NCI-H510A (cell line): Measurements from ENCODE around the gene USP48.

Experiments used
- DNase-seq: peaks from one replicate; lab custom pipeline; 2025; lab: John Stamatoyannopoulos, UW

Gene USP48

DNA sequence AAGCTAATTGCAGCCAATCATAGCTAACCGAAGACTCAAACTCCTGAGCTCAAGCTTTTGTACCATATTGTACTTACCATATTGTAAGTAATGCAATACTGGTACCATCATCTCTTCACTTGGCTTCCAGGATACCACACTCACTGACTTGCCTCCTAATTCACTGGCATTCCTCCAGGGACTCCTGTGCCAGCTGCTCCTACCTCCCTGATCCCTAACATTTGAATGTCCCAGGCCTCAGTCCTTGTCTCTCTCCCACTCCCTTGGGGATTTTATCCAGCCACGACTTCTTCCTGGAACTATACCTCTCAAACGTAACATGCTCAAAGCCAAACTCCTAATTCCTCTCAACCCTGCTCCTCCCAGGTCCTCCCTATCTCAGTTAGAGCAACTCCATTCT is 33.8 kb downstream of the USP48 start:
- DNase-seq: no peak

DNA sequence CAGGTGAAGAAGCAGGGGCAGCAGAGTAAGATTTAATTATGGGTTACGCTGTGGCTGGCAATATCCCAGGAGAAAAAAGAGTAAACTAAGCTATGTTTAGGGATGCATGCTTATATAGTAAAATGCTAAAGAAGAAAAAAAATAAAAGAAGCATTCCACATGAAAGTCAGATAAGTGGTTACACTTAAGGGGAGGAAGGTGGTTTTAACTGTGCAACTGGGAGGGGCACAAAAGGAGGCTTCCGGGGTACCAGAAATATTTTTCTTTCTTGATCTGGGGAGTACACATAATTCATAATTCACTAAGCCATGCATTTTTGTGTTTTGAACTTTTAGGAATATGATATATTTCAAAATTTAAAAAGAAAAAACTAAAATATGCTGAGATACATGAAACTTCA is 39.5 kb downstream of the USP48 start:
- DNase-seq: no peak

DNA sequence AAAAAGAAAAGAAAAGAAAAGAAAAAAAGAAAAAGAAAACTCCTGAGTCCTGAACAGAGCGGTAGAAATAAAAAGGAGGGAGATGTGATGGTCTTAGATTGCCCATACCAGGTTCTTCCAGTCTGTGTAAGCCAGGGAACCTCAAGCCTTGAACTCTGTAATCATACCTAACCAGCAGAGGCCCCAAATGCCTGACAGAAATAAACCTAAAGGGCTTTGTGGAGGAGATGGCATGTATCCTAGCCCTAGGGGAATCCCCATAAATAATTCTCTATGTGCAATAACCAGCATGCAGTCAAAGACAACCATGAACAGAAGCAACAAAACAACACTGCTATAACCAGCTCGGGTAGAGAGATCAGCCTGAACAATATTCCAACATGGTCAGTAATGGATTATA is 40.4 kb downstream of the USP48 start:
- DNase-seq: no peak

DNA sequence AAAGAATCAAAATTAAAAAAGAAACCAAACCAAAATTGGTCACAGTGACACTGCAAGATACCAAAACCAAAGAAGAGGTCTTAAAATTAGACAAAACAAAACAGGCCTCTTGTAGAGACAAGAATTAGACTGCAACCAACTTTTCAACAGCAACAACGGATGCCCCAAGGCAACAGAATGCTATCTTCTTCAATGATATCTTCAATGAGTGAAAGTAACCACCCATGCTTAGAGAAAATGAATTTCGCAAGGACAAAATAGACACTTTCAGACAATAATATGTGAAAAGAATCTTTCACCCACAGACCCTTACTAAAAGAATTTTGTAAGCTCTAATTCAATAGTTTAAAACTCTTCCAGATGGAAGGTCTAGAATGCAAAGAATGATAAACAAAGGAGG is 41.7 kb downstream of the USP48 start:
- no peak for DNase-seq

DNA sequence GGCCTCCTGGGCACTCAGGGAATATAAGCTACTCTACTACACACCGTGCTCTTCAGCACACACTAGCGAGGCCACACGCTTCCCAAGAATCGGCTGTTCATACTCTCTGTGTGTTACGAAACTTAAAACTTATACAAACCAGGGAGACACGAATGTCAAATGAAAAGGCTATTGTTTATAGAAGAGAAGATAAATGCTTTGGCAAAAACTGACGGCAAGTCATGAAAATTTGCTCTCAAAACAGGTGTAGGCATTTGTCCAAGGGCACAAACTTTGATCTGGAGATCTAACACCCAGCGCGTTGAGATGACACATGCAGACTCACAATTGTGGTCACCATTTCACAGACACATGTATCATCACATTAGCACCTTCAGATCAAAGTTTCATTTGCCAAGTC is 46.1 kb downstream of the USP48 start:
- no peak for DNase-seq

DNA sequence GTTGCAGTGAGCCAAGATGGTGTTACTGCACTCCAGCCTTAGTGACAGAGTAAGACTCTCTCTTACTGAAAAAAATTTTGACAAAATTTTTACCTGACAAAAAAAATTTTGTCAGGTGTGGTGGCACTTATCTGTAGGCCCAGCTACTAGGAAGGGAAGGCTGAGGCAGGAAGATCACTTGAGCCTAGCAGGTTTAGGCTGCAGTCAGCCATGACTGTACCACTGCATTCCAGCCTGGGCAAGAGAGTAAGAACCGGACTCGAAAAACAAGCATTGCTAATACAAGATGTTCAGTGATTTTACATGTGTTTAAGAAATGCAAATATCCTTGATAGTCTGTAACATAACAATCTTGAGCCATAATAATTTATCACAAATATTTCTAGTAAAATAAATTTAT is 46.9 kb downstream of the USP48 start:
- DNase-seq: no peak

DNA sequence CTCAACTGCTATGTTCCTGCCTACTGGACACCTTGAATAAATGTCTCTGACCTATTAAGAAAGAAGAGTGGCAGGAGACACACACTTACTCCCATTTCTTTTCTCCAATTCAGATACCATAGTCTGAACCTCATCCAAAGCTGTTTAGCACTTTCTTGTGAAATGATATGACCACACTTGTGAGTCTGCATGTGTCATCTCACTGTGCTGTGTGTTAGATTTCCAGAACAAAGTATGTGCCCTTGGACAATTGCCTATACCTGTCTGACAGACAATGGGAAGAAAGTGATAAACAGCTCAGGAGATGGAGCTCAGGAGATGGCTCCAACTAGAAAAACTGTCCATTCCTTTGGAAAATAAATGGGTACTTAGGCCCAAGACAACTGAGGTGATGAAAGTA is 48.4 kb downstream of the USP48 start:
- no peak for DNase-seq

DNA sequence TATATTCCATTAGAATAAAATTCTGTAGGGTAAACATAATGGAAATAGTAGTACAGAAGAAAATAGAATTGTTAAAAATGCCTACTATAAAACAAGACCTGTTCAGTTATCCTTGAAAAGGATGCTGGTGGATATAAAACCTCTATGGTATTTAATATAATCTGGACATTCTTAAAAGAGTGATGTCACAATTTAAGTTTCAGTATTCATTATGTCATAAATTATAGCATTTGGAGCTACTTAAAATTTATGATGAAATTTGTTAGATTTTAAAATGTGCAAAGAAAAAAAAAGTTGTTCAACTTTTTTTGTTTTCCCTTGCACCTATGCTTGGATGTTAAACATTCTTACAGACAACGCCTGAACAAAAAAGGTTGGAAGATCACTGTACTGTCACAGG is 50.3 kb downstream of the USP48 start:
- no peak for DNase-seq

DNA sequence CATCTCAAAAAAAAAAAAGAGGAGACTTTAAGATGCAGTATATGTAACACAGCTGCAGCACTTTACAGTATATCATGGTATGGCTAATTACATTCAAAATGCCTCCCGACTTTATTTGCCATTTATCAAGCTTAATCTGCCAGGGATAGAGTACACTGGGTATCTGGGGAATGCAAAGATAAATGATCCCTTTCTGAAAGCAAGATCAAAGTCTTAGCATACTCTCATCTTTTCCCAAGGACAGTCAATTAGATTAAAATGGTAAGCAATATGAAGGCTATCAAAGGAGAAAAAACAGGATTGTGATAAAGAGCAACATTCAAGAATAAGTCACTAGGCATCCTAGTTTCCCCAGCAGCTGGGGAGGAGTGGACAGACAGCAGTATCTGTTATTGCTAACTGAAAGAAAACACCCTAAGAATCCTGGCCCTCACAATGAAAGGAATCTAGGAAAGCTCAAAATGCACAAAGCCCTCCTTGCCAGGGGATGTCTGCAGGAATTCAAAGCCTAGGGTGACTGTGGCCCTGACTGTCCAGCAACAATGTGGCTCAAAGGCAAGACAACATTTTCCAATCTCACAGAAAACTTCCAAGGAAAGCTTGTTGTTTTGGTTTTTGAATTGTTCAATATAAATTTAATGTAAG is 57.1 kb downstream of the USP48 start:
- DNase-seq: no peak

DNA sequence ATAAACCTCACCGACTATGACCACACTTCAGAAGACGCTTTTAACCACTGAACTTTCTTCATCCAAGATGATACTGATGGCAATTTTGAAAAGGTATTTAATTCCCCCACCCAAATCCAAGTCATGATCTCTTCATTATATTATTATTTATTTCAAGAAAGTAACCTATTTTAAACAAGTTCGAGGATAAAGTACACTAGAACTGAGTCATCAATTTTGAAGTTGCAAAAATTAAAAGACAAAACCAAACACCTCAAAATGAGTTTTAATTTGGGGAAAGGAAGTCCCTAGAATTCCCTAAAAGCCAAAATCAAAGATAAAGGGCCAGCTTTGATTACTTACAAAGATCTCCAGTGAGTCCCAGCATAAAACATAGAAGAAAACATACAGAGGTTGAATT is 58.4 kb downstream of the USP48 start:
- no peak for DNase-seq

DNA sequence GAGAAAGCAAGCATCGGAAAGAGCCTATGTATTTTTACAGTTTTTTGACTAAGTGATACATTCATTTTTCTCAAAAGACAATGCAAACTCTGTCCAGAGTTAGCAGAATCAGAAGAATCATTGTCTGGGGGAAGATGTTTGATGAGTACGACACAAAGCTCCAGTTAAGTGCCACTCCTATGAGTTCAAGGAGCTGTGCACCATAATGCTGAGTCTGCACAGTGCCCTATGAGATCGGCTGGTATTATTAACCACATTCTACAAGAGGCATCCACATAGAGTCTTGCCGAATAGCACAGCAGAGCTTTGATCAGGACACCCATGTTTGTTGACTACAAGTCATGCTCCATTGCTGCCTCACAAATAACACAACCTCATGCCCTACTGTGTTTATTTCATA is 58.9 kb downstream of the USP48 start:
- no peak for DNase-seq

DNA sequence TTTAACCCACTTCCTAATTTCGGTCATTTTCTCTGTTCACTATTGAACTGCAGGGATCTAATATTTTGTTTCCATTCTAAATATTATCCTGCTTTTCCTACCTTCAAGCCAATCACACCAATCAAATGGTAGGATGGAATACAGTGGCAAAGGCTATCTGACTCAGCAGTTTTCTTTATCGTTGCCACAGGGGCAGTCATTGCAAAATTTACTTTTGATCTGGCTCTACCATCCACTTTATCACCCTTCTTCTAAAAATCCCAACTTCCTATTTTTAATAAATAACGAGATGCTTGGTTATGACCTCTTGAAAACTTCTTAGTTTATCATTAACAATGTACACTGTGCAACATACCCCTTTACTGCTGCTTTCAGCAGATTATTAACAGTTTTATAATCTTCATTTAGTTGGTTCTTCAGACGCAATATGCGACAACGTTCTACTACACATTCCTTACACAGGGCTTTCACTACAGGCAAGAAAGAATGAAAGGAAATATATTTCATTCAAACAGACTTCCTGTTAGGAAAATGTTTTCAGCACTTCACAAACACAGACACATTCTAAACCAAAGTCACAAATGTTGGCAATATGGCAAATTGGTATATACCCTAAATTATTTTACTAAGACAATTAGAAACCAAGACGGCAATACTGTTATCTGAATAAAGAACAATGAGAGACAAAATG is 61.5 kb downstream of the USP48 start:
- no peak for DNase-seq

DNA sequence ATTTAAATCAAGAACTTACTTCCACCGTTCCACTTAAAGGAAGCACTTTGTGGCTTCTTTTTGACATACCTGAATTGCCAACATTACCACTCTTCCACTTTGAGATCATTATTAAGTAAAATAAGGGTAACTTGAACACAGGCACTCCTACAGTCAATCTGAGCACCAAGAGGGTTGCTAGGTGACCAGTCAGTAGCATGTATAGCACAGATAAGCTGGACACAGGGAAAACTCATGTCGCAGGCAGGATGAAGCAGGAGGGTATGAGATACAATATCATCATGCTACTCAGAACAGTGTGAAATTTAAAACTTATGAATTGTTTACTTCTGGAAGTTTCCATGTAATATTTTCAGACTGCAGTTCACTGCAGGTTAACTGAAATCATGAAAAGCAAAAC is 66.8 kb downstream of the USP48 start:
- DNase-seq: no peak

DNA sequence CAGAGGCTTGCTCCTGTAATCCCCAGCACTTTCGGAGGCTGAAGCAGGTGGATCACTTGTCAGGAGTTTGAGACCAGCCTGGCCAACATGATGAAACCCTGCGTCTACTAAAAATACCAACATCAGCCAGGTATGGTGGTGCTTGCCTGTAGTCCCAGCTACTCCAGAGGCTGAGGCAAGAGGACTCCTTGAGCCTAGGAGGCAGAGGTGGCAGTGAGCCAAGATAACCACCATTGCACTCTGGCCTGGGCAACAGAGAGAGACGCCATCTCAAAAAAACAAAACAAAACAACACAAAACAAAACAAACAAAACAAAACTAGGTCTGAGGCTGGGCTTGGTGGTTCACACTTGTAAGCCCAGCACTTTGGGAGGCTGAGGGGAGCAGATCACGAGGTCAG is 75.1 kb downstream of the USP48 start:
- no peak for DNase-seq

DNA sequence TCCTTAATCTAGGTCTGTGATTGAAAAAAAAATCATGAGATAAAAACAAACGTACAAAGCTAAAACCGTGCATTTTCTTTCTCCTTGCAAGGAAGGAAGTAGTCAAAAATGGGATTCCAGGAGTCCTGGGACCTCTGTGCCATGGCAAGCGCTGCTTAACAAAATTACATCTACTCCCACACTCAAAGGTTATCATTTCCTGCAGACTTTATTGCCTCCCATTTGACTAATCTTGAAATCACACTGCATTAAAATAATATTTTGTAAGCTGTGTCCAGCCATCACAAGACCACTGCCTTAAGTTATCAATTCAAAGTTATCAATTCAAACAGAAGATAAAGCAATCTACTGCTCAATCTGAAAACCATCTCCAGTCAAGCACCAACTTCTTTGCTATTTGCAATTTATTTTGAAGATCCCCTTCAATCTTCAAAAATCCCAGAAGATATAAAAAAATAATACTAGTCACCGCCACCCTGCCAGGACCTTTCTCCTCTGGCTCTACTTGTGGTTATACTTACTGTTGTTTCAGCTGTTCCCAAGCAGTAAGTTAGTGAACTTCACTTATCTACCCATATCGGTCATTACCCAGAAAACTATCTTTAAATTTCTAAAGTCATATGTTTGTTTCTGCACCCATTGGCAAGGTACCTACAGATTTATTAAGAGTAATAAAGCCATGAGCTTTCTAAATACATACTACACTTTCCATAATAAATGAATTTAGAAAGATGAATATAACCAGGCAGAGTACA is 75.7 kb downstream of the USP48 start:
- DNase-seq: no peak

DNA sequence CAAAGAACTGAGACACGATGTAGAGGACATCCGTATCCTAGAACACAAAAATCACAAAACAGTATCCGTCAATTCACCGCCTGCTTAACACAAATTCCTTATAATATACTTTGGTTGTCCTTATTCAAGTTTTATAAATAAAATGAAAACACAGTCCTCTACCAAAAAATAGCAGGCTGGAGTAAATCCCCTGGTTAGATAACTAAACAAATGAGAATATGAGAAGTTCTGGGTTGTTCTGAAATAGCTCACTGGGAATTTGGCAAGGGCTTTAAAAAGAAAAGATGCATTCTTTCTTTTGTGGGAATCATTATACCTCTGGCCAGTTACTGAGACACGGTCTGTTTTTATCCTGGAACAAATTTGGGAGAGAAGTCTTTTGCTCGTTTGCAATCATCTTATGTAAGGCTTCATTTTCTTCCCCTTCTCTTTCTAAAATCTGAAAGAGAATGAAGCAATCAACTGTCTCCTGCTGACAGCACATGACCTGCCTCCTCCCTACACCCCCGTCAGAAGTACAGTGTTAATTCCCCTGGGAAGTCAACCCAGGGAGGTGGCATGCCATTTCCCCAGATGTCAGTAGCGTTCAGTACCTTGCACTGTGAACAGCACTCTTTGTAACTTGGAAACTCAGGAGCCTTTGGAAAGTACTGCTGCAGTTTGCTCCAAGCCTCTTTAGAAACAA is 76.7 kb downstream of the USP48 start:
- no peak for DNase-seq

DNA sequence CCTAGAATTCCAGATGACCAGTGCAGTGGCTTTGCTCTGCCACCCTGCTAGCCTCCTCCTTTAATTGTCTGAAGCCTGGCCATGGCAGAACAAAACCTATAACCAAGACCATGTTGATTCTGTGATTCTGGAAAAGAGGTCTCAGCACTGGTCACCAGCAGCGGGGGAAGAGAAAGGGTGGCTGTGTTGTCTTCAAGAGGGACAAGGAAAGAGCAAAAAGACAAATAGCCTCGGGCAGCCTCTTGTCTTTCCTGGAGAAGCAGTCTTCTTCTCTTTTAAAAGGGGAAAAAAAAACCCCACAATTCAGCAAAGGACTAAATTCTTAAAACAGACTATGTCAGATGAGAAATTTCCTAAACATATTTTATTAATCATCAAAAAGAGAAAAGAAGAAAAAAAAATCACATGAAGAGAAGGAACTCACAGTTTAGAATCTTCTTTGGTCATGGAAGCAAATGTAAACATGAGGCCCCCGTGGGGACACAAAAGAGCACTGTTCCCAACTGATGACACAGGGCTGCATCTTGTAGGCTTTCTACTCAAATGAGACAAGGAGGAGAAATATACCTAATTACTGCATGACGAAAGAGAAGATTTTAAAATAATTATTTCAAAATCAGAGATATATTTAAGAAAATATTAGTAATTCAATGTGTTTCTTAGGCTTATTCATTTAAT is 77.5 kb downstream of the USP48 start:
- no peak for DNase-seq

DNA sequence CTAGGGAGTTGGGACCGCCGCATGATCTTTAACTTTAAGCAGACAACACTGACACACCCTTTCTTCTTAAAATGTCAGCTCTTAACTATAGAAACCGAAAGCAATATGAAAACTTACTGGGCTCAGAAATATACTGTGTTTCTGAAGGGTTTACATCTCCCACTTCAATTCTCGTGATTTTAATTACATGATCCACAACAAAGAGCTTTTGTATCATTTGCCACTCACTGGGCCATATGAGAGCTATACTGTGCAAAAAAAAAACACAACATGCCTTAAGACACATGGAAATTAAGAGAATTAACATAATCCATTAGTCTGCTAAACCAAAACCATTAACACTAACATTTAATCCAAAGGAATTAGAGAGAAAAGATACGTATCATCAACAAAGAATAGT is 78.8 kb downstream of the USP48 start:
- no peak for DNase-seq

DNA sequence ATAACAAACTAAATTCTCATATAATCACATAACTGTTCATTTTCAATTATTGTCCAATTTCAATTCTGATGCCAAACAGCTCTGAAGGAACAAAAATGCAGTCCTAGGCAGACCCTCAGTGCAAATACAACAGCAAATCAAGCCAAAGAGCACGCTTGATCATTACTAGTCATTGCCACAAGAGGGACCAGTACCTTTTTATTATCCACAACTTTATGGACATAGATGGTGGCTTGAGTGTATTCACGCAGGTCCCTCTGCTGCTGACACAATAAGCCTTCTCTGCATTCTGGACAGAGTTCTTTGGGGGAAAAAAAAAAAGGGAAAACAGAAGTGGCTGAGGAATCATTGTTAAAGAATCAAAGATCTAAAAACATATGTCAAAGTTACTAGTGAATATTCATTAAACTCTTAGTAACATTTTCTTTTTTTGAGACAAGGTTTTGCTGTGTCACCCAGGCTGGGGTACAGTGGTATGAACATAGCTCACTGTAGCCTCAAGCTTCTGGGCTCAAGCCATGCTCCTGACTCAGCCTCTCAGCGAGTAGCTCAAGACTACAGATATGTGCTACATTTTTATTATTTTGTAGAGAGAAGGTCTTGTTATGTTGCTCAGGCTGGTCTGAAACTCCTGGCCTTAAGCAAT is 79.5 kb downstream of the USP48 start:
- DNase-seq: no peak

DNA sequence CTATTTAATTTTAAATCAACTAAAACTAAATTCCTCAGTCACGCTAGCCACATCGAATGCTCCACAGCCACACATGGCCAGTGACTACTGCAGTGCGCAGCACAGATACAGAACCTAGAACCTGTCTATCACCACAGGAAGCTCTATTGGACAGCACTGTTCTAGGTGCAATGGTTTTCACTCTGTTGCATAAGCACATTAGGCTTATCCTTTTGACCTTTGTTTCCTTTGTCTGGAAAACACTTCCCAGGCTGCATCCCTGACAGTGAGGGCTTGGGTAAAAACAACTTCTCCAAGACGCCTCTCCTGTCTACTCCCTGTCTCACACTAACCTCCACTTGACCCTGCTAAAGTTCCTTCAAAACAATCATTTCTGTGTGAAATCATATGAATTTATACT is 80.2 kb downstream of the USP48 start:
- no peak for DNase-seq

DNA sequence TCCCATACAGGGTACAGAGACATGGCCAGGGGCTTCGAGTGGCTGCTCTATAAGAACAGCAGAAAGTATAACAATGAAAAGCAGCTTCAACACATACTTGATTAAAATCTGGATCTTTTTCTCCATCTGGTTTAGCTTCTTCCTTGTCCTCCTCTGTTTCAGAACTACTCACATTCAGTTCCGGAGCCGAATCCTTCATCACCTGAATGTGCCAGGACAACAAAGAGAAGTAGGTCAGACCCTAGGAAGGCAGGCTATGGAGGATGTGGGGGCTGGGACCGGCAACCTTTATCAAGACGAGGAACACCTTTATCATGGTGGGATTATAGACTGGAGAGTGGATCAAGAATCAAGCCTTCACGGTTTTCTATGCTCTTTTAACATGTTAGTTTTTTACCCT is 81.5 kb downstream of the USP48 start:
- no peak for DNase-seq

DNA sequence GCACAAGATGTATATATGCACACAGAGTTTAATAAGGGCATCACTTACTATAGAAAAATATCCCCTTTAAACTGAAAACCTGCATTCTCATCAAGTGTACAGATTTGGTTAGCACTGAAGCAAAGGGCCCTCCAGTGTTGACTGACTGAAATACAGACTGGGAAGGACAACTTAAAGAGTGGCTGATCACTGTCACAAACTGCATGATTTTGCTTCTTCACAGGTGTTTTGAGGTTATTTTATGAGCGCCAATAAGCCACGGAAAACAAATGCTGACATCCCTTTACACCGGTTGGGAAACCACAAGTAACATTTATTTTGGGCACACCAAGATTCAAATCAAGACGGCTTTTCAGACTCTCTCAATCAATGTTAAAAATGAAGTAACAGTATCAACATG is 82.9 kb downstream of the USP48 start:
- no peak for DNase-seq
